Stomach (tissue), 4 donors: ENCODE results near the gene SMOC2.

Source experiments
- POLR2A ChIP-seq, 4 donors: fragments of 450-650 bp; IDR thresholded peaks; one replicate each; pipeline ENCODE4 v1.6.1; 2016; ENCODE audit warnings: antibody characterized with exemption in 4 of 4, control low read depth in 2 of 4, mild to moderate bottlenecking in 1 of 4, moderate library complexity in 1 of 4
- TF ChIP-seq, protein P1 (sequence below), 7 experiments: fragments of 450-650 bp in 4 of 7; fragments of 200-600 bp in 3 of 7; sonication (generic) in 3 of 7; IDR thresholded peaks; one replicate each; pipeline ENCODE4 v1.5.1; 2016 to 2019; ENCODE audit warnings: antibody characterized with exemption in 7 of 7, control low read depth in 2 of 7, mild to moderate bottlenecking in 1 of 7

DNA sequence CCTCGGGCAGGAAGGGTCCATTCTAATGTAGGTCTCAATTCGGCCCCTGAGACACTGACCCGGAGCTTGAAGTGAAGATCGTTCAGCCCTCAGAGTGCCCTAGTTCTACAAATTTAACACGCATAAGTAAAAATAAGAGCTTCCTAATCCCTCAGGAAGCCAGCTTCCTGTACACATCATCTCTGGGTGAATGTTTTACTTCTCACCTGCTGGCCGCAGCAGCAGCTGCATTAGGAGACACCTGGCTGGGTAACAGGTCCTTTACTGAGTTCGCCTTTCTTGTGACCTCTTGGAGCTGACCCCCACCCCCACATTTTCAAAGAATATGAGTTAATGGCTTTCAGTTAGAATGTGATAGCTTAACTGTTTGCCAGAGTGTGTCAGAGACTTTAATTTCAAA, 165.0 kb downstream of the SMOC2 start:
- TF ChIP-seq POLR2A (IDR thresholded peaks at IDR 0.05): no peak
- TF ChIP-seq, protein P1, sequence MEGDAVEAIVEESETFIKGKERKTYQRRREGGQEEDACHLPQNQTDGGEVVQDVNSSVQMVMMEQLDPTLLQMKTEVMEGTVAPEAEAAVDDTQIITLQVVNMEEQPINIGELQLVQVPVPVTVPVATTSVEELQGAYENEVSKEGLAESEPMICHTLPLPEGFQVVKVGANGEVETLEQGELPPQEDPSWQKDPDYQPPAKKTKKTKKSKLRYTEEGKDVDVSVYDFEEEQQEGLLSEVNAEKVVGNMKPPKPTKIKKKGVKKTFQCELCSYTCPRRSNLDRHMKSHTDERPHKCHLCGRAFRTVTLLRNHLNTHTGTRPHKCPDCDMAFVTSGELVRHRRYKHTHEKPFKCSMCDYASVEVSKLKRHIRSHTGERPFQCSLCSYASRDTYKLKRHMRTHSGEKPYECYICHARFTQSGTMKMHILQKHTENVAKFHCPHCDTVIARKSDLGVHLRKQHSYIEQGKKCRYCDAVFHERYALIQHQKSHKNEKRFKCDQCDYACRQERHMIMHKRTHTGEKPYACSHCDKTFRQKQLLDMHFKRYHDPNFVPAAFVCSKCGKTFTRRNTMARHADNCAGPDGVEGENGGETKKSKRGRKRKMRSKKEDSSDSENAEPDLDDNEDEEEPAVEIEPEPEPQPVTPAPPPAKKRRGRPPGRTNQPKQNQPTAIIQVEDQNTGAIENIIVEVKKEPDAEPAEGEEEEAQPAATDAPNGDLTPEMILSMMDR (IDR thresholded peaks at IDR 0.05): no peak
